Activated B cell treated with CpG ODN at 0.5 μM for 24 hours (primary cell): ENCODE results near the gene TTC32. TPM values are rescaled to one million over a fixed set of nuclear protein-coding genes. Genes with fewer than 3 reads are reported as not detected.

ENCODE experiments used
- ATAC-seq: fragments of 200-7000 bp; cut with Tn5 transposase; one replicate; pipeline ENCODE4 v1.10.0; 2021; ENCODE audit warnings: low read depth, mild to moderate bottlenecking, moderate library complexity
- CTCF ChIA-PET: fragments of 350-600 bp; sonication (Branson Sonifier 250); formaldehyde crosslinking; loops from one replicate; lab custom pipeline; 2021; ENCODE audit warnings: antibody characterized with exemption; lab: Charles Lee
- POLR2A ChIA-PET: fragments of 350-600 bp; sonication (Branson Sonifier 250); formaldehyde crosslinking; loops from one replicate; lab custom pipeline; 2021; ENCODE audit warnings: antibody characterized with exemption; lab: Charles Lee
- DNase-seq: peaks from one replicate; pipeline ENCODE4 v3.0.0; 2022
- H3K27ac Mint-ChIP-seq: one replicate; pipeline ENCODE4 v1.8.0; 2020; ENCODE audit warnings: mixed read lengths
- H3K27me3 Mint-ChIP-seq: one replicate; pipeline ENCODE4 v1.8.0; 2021; ENCODE audit warnings: mixed read lengths
- H3K36me3 Mint-ChIP-seq: one replicate; pipeline ENCODE4 v1.8.0; 2021; ENCODE audit warnings: low read depth, mixed read lengths
- H3K4me1 Mint-ChIP-seq: one replicate; pipeline ENCODE4 v1.8.0; 2021; ENCODE audit warnings: mixed read lengths
- H3K4me3 Mint-ChIP-seq: one replicate; pipeline ENCODE4 v1.8.0; 2020; ENCODE audit warnings: mild to moderate bottlenecking, mixed read lengths
- H3K9me3 Mint-ChIP-seq: one replicate; pipeline ENCODE4 v1.8.0; 2020; ENCODE audit warnings: mixed read lengths
- CTCF ChIP-seq: fragments of 200-600 bp; IDR thresholded peaks from one replicate; pipeline ENCODE4 v1.8.0; 2022; ENCODE audit warnings: antibody characterized with exemption, mild to moderate bottlenecking
- intact Hi-C: fragments of 100-400 bp; cut with micrococcal nuclease; formaldehyde crosslinking; loops from one replicate; pipeline ENCODE4 v1.15.1; 2024
- total RNA-seq: library from RNA; stranded (reverse); gene quantifications from 2 replicates; pipeline ENCODE4 v1.2.3, GENCODE V29; 2022

The TTC32 gene
- total RNA-seq, 1 donor from 2014 or later, result 22.8 TPM

DNA sequence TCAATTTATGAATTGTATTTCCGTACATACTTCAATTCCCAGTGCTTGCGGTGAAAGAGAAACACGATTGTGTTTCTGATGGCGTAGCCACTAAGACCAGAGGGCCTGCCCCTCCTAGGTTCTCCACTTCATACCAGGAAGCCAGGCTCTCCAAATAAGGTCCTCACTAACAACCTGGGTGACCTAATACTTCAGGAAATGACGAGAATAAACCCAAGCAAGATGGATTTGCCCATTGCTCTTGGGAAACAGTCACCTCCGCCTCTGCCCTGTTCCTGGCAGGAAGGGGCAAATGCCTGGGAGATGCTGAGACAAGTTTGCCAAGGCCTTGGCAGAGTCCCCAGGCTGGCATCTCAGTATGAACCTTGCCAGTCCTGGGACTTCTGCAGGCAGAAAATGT lies 41.8 kb downstream of the TTC32 start:
- H3K27me3 Mint-ChIP-seq, result peaks cover 21% of the 10 kb centered on the region
- ChIA-PET POLR2A (no interaction called here), CTCF (interaction anchor here (0.5 kb wide), 1 partner anchor 1339 kb away, joined by 3 read pairs; no protein-coding TSS in a partner anchor)
- H3K4me3 Mint-ChIP-seq, result no peak overlapping the region
- no peaks in the 10 kb centered on the region for H3K36me3 Mint-ChIP-seq
- TF ChIP-seq CTCF, result no peak
- intact Hi-C loops, result loop anchor here (5.0 kb wide), 1 partner anchor 498 kb away; no protein-coding TSS in a partner anchor
- H3K4me1 Mint-ChIP-seq, result no peaks in the 10 kb centered on the region
- no peak overlapping the region for H3K27ac Mint-ChIP-seq
- DNase-seq (no peak), ATAC-seq (no peak)
- no peaks in the 10 kb centered on the region for H3K9me3 Mint-ChIP-seq

DNA sequence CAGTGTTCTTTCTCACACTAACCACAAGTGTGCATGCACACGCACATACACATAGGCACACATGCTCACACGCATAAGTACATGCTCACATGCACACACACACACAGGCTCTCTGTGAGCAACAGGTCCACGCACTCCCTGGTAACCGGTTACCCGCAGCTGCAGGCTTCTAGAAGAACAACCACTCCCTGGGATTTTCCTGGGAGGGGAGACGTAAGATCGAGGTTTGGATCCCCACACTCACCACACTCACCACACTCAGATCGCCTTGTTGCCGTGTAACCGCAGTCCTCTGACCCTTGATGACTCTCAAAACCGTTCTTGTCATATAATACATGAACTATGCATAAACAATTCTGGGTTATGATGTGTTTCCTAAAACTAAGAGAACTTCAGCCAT lies 42.2 kb downstream of the TTC32 start:
- Mint-ChIP-seq H3K4me1 (no peaks in the 10 kb centered on the region), H3K4me3 (no peak overlapping the region), H3K27me3 (peaks cover 21% of the 10 kb centered on the region), H3K36me3 (no peaks in the 10 kb centered on the region), H3K27ac (no peak overlapping the region), H3K9me3 (no peaks in the 10 kb centered on the region)
- ChIA-PET CTCF (interaction anchor here (0.5 kb wide), 1 partner anchor 1338 kb away, joined by 3 read pairs; no protein-coding TSS in a partner anchor), POLR2A (no interaction called here)
- no peak for ATAC-seq
- TF ChIP-seq CTCF, result no peak
- intact Hi-C loops, result no loop called here
- DNase-seq, result no peak

GRCh38 chr2:19857806-19858205 lies 44.0 kb downstream of the TTC32 start:
- intact Hi-C loops, result no loop called here
- peaks cover 17% of the 10 kb centered on the region for H3K27me3 Mint-ChIP-seq
- ATAC-seq (no peak), DNase-seq (no peak)
- no peak for TF ChIP-seq CTCF
- H3K4me3 Mint-ChIP-seq, result no peak overlapping the region
- H3K27ac Mint-ChIP-seq, result no peak overlapping the region
- ChIA-PET CTCF (interaction anchor here (1.5 kb wide), 1 partner anchor 1337 kb away, joined by 6 read pairs; no protein-coding TSS in a partner anchor), POLR2A (no interaction called here)
- H3K4me1 Mint-ChIP-seq, result no peaks in the 10 kb centered on the region
- H3K36me3 Mint-ChIP-seq, result no peaks in the 10 kb centered on the region
- H3K9me3 Mint-ChIP-seq, result no peaks in the 10 kb centered on the region

- no peaks in the 10 kb centered on the region for H3K9me3 Mint-ChIP-seq
- peaks cover 15% of the 10 kb centered on the region for H3K27me3 Mint-ChIP-seq
- DNase-seq, result no peak
- no peaks in the 10 kb centered on the region for H3K36me3 Mint-ChIP-seq
- H3K4me3 Mint-ChIP-seq, result no peak overlapping the region
- ChIA-PET CTCF (no interaction called here), POLR2A (no interaction called here)
- H3K27ac Mint-ChIP-seq, result no peak overlapping the region
- no peaks in the 10 kb centered on the region for H3K4me1 Mint-ChIP-seq
- TF ChIP-seq CTCF, result no peak
- no peak for ATAC-seq
- intact Hi-C loops, result no loop called here
Observed at GRCh38 chr2:19857100-19857499, 44.7 kb downstream of the TTC32 start.

GRCh38 chr2:19855542-19856431 lies 46.0 kb downstream of the TTC32 start:
- H3K27ac Mint-ChIP-seq, result no peak overlapping the region
- intact Hi-C loops, result no loop called here
- H3K4me1 Mint-ChIP-seq, result no peaks in the 10 kb centered on the region
- no peak for DNase-seq
- CTCF ChIA-PET, result interaction anchor here (1.0 kb wide), 1 partner anchor 7 kb away, joined by 3 read pairs; no protein-coding TSS in a partner anchor
- no peak overlapping the region for H3K4me3 Mint-ChIP-seq
- no peaks in the 10 kb centered on the region for H3K9me3 Mint-ChIP-seq
- POLR2A ChIA-PET, result no interaction called here
- H3K27me3 Mint-ChIP-seq, result peaks cover 14% of the 10 kb centered on the region
- no peak for TF ChIP-seq CTCF
- ATAC-seq, result no peak
- no peaks in the 10 kb centered on the region for H3K36me3 Mint-ChIP-seq
